Measurements from ENCODE around the gene RPL36AL. TPM values are rescaled to one million over a fixed set of nuclear protein-coding genes. Genes with fewer than 3 reads are reported as not detected.

RPL36AL gene
- total and polyA plus RNA-seq, 2 experiments from 2014 or later, result 122 to 723 TPM

GRCh38 chr14:49622022-49622607 is 1.7 kb upstream of the RPL36AL start (continued):
- no peak for TF ChIP-seq CTCF (conservative IDR thresholded peaks at IDR 0.05; ENCODE audit: low read depth in 2 of 2)

- Histone ChIP-seq H4K20me1 (replicated peaks; ENCODE audit: insufficient read depth) (peaks cover 29% of the 10 kb centered on the region), H3K4me1 (ENCODE audit: insufficient read depth) (peaks cover 11% of the 10 kb centered on the region), H3K4me2 (peak overlapping the region; percentile 92), H3F3A (replicated peaks; ENCODE audit: low read depth) (peaks cover 16% of the 10 kb centered on the region), H3K9me2 (ENCODE audit: insufficient read depth) (no peaks in the 10 kb centered on the region), H3K27me3 (ENCODE audit: insufficient read depth) (no peaks in the 10 kb centered on the region), H2AFZ (peak overlapping the region; percentile 38; the same call in 1 of the 2 replicates), H3K27ac (ENCODE audit: low read depth) (no peak overlapping the region), H3K36me3 (ENCODE audit: insufficient read depth) (peaks cover 20% of the 10 kb centered on the region; the same call in 1 of the 2 replicates), H3K4me3 (peak overlapping the region; percentile 94), H3K79me2 (replicated peaks; ENCODE audit: insufficient read depth) (peaks cover 54% of the 10 kb centered on the region)
- Mint-ChIP-seq H3K4me1 (peaks cover 18% of the 10 kb centered on the region), H3K9me3 (no peaks in the 10 kb centered on the region), H3K27ac (no peak overlapping the region), H3K36me3 (ENCODE audit: low read depth) (peaks cover 50% of the 10 kb centered on the region), H3K4me3 (peak overlapping the region; percentile 99), H3K27me3 (ENCODE audit: insufficient read depth, low read depth, poor library complexity) (peaks cover 1% of the 10 kb centered on the region)
- ATAC-seq (peak; percentile 53), DNase-seq (ENCODE audit: low spot score) (peak; percentile 76)
- TF ChIP-seq CTCF (conservative IDR thresholded peaks at IDR 0.05; ENCODE audit: low read depth in 2 of 2) (no peak), CREB1 (CRISPR knock-in tag; IDR thresholded peaks at IDR 0.05; ENCODE audit: low read depth) (no peak), REST (IDR thresholded peaks at IDR 0.05; ENCODE audit: unreplicated experiment) (no peak), EZH2 (IDR thresholded peaks at IDR 0.05; ENCODE audit: low read depth, unreplicated experiment) (no peak), ETS1 (IDR thresholded peaks at IDR 0.05) (no peak), ZNF114 (CRISPR knock-in tag; IDR thresholded peaks at IDR 0.05) (no peak), JUNB (IDR thresholded peaks at IDR 0.05; ENCODE audit: unreplicated experiment) (no peak), STAT1 (IDR thresholded peaks at IDR 0.05; ENCODE audit: unreplicated experiment) (no peak), NANOG (IDR thresholded peaks at IDR 0.05; ENCODE audit: borderline replicate concordance) (no peak)
These were observed 872 bp upstream of the RPL36AL start for GRCh38 chr14:49621114-49621881.

All from GM23338 (cell line).